BJ (cell line): Measurements from ENCODE around the gene STK31. TPM values are rescaled to one million over a fixed set of nuclear protein-coding genes. Genes with fewer than 3 reads are reported as not detected.

Experiments
- CTCF ChIA-PET: fragments of 350-600 bp; formaldehyde crosslinking; extraction: SDS; loops from one replicate; lab custom pipeline; 2021; ENCODE audit warnings: antibody characterized with exemption, inconsistent platforms; lab: Yijun Ruan, JAX
- POLR2A ChIA-PET: fragments of 300-600 bp; sonication (Branson Sonifier 250); formaldehyde crosslinking; extraction: SDS; loops from one replicate; lab custom pipeline; 2021; ENCODE audit warnings: antibody characterized with exemption; lab: Charles Lee
- DNase-seq: peaks from one replicate; pipeline ENCODE4 v3.0.0-alpha.2; 2011; ENCODE audit warnings: low read depth
- H3K27me3 ChIP-seq: 2 replicates; pipeline ENCODE4 v1.6.0; 2011; ENCODE audit warnings: low read length; ENCODE audit not compliant: control insufficient read depth, insufficient read depth
- H3K36me3 ChIP-seq: 2 replicates; pipeline ENCODE4 v1.5.1; 2011; ENCODE audit warnings: low read length; ENCODE audit not compliant: control insufficient read depth, insufficient read depth
- H3K4me3 ChIP-seq: 2 replicates; pipeline ENCODE4 v1.5.1; 2011; ENCODE audit warnings: low read depth, mild to moderate bottlenecking, control low read depth, low read length
- polyA plus RNA-seq: library from polyadenylated mRNA; depleted of rRNA; stranded (reverse); fragments of >200 nt; gene quantifications from 2 replicates; pipeline ENCODE4 v1.2.3, GENCODE V29; 2011
- TF ChIP-seq, protein P1 (sequence below): IDR thresholded peaks from 2 replicates; pipeline ENCODE4 v1.5.1; 2011; ENCODE audit warnings: low read depth, mild to moderate bottlenecking, control low read depth, inconsistent platforms, low read length, moderate library complexity; ENCODE audit not compliant: insufficient read depth

The STK31 gene
- polyA plus RNA-seq, 1 experiment, result not detected

DNA sequence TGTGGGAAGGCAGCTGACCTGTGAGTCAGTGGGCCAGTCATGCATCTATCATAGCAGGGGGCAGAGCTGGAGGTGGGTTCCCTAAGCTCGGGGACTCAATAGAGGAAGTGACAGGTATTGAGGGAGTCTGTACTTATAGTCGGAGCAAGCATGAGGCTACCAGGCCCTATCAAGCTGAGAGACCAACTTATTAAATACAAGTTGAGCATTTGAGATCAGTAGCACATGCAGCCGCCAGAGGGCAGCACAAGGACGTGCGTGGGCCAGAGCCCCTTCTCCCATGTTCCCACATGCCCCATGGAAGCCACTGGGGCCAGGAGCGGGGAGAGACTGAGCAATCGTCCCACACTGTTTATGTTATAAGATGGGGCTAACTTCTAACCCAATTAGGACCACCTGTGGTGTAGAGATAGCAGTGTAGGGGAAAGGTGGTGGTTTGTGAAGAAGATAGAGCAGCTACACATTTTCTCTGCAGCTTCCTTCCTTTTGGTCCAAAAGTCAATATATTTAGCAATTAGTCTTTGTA is 13.0 kb upstream of the STK31 start:
- H3K36me3 ChIP-seq, result no peaks in the 10 kb centered on the region
- TF ChIP-seq, protein P1, sequence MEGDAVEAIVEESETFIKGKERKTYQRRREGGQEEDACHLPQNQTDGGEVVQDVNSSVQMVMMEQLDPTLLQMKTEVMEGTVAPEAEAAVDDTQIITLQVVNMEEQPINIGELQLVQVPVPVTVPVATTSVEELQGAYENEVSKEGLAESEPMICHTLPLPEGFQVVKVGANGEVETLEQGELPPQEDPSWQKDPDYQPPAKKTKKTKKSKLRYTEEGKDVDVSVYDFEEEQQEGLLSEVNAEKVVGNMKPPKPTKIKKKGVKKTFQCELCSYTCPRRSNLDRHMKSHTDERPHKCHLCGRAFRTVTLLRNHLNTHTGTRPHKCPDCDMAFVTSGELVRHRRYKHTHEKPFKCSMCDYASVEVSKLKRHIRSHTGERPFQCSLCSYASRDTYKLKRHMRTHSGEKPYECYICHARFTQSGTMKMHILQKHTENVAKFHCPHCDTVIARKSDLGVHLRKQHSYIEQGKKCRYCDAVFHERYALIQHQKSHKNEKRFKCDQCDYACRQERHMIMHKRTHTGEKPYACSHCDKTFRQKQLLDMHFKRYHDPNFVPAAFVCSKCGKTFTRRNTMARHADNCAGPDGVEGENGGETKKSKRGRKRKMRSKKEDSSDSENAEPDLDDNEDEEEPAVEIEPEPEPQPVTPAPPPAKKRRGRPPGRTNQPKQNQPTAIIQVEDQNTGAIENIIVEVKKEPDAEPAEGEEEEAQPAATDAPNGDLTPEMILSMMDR, result peak; percentile 73
- CTCF ChIA-PET, result interaction anchor here (0.7 to 2.8 kb wide), 17 partner anchors 9 to 1462 kb away, joined by 3 to 25 read pairs (median 4); partner anchors contain the start of gene STK31
- no peak for DNase-seq
- no peaks in the 10 kb centered on the region for H3K27me3 ChIP-seq
- no peak overlapping the region for H3K4me3 ChIP-seq
- POLR2A ChIA-PET, result no interaction called here

DNA sequence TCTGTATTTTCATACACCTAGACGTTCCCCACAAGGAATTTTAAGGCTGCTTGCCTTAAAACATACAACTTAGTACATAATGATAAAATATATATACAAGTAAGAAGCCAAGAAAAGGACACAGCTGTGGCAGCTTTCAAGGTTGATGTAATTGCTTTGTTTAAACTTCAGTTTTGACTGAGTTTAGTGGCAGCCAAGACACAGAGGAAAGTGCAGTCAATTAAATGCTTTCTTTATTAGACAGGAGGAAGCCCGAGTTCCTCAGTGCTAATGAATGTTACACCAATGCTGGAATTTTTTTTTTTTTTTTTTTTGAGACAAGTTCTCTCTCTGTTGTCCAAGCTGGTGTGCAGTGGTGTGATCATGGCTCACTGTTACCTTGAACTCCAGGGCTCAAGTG is 11.2 kb upstream of the STK31 start:
- H3K27me3 ChIP-seq, result no peaks in the 10 kb centered on the region; the same call in 1 of the 2 replicates
- POLR2A ChIA-PET, result interaction anchor here (0.7 kb wide), 1 partner anchor 11 kb away, joined by 20 read pairs; no protein-coding TSS in a partner anchor
- TF ChIP-seq, protein P1, result no peak
- DNase-seq, result no peak
- CTCF ChIA-PET, result interaction anchor here (0.6 to 2.8 kb wide), 7 partner anchors 14 to 1113 kb away, joined by 3 to 17 read pairs (median 3); no protein-coding TSS in a partner anchor
- H3K4me3 ChIP-seq, result no peak overlapping the region
- no peaks in the 10 kb centered on the region for H3K36me3 ChIP-seq

DNA sequence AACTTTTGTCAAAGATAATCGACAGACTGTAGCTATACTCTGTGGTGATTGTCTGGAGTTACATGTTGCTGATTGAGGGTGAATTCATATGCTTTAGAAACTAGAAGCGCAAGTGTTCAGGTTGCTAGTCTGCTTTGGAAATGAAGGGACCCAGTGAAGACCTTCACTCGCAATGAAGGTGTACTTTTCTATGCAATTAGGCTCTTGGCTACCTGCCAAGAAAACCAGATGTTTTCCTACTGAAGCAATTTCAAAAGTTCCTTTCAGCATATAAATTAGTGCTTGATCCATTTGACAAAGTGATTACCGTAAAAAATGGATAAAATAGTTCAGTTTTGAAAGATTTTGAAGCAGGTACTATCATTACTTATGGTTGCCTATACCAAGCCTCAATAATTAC is 10.0 kb upstream of the STK31 start:
- CTCF ChIA-PET, result interaction anchor here (1.0 to 1.5 kb wide), 2 partner anchors 11 to 21 kb away, joined by 3 to 5 read pairs; no protein-coding TSS in a partner anchor
- DNase-seq, result no peak
- Histone ChIP-seq H3K36me3 (no peaks in the 10 kb centered on the region), H3K27me3 (no peaks in the 10 kb centered on the region; the same call in 1 of the 2 replicates), H3K4me3 (no peak overlapping the region)
- TF ChIP-seq, protein P1, result no peak
- POLR2A ChIA-PET, result no interaction called here

DNA sequence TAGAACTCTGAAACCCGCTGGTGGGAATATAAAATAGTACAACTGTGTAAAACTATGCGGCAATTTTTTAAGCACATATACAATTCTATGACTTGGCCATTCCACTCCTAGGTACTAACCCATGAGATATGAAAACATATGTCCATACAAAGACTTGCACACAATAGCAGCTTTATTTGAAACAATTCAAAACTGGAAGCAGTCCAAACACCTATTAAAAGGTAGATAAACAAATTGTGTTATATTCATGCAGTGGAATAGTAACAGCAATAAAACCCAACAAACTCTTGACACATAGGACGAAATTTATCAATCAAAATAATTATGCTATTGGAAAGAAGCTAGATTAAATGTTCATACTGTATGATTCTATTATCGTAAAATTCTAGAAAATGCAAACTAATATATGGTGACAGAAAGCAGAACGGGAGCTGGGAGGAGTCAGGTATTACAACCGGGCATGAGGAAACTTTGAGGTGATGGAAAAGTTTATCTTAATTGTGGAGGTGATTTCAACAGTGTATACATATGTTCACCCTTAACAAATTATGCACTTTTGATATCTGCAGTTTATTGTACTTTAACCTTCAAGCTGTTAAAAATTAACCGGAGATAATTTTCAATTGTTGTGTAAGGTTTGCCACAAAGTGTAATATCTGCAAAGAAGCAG is 803 bp upstream of the STK31 start:
- ChIA-PET CTCF (interaction anchor here (0.9 to 9.9 kb wide), 5 partner anchors 12 to 436 kb away, joined by 3 to 130 read pairs (median 21); partner anchors contain the start of gene FAM221A), POLR2A (interaction anchor here (0.6 kb wide), 1 partner anchor 109 kb away, joined by 13 read pairs; no protein-coding TSS in a partner anchor)

More for the DNA sequence above, 803 bp upstream of the STK31 start:
- no peaks in the 10 kb centered on the region for H3K27me3 ChIP-seq
- TF ChIP-seq, protein P1, result no peak
- no peak overlapping the region for H3K4me3 ChIP-seq
- no peak for DNase-seq
- no peaks in the 10 kb centered on the region for H3K36me3 ChIP-seq
